Measurements from ENCODE around the gene FAM43A. TPM values are rescaled to one million over a fixed set of nuclear protein-coding genes. Genes with fewer than 3 reads are reported as not detected.

FAM43A gene
- total and polyA plus RNA-seq, 9 of the 15 experiments (the other 6 are each of a cell fraction or from before 2014, with no cell fraction given) = 0.03 to 1.2 (median 0.21) TPM

GRCh38 chr3:194682694-194683310 lies 2.9 kb upstream of the FAM43A start (continued):
- TF ChIP-seq ZNF507 (tag; conservative IDR thresholded peaks at IDR 0.05) (no peak), HNRNPH1 (optimal IDR thresholded peaks at IDR 0.05; ENCODE audit: low read depth, low read length) (no peak), CEBPB (tag; IDR thresholded peaks at IDR 0.05) (no peak), MITF (IDR thresholded peaks at IDR 0.05) (no peak), ZBTB43 (CRISPR knock-in tag; IDR thresholded peaks at IDR 0.05) (no peak), RREB1 (CRISPR knock-in tag; IDR thresholded peaks at IDR 0.05) (no peak), REST (IDR thresholded peaks at IDR 0.05; ENCODE audit: borderline replicate concordance) (peak; percentile 87), REST (CRISPR knock-in tag; IDR thresholded peaks at IDR 0.05; ENCODE audit: low read depth) (no peak), KAT2B (IDR thresholded peaks at IDR 0.05; ENCODE audit: low read depth, low read length) (no peak), ZKSCAN1 (IDR thresholded peaks at IDR 0.05; ENCODE audit: low read depth, low read length) (0 out of 2 replicates have a peak, but pooled peaks have one; percentile 20)

Data from K562 (cell line).